ENCODE results near the gene KDM4C.

DNA sequence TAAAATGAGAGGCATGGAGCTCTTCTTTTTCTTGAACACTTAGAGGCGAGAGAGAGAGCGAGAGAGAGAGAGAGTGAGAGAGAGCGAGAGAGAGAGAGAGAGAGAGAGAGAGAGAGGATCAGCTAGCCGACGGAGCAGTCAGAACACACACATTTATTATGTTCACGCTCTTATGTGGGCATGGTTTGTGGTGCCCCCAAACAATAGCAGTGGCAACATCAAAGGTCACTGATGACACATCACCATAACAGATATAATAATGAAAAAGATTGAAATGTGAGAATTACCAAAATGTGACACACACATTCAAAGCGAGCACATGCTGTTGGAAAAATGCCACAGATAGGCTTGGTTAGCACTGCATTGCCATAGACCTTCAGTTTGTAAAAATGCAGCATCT, 116.1 kb downstream of the KDM4C start:
- TF ChIP-seq EZH2 (IDR thresholded peaks at IDR 0.05) (no peak), CTCF (IDR thresholded peaks at IDR 0.05) (no peak)

Data from neural progenitor cell (in vitro differentiated cells).